GM19351 (cell line): ENCODE data around the gene SMAD2.

Experiments used
- ATAC-seq: cut with Tn5 transposase; IDR thresholded peaks from one replicate; pipeline ENCODE4 v1.9.1; 2021; ENCODE audit warnings: mild to moderate bottlenecking, moderate library complexity; ENCODE audit not compliant: unreplicated experiment

The SMAD2 gene

GRCh38 chr18:47899107-47899840 is 31.2 kb downstream of the SMAD2 start:
- no peak for ATAC-seq

- no peak for ATAC-seq
These were observed 31.8 kb downstream of the SMAD2 start for GRCh38 chr18:47898696-47899095.

DNA sequence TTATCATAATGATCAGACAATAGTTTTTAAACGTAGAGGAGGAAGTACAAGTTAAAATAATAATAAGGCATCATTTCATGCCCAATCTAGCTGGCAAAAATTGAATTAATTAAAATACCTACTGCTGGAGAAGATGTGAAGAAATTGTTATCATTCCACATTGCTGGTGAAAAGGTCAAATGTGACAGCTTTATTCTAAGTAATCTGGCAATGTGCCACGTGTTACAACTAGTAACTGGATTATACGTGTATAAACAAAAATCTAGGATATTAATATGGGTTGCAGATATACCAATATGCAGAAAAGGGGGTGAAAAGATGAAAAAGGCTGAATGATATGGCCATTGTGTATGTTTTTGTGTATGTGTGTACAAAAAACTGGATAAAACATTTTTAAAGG is 32.4 kb downstream of the SMAD2 start:
- no peak for ATAC-seq

DNA sequence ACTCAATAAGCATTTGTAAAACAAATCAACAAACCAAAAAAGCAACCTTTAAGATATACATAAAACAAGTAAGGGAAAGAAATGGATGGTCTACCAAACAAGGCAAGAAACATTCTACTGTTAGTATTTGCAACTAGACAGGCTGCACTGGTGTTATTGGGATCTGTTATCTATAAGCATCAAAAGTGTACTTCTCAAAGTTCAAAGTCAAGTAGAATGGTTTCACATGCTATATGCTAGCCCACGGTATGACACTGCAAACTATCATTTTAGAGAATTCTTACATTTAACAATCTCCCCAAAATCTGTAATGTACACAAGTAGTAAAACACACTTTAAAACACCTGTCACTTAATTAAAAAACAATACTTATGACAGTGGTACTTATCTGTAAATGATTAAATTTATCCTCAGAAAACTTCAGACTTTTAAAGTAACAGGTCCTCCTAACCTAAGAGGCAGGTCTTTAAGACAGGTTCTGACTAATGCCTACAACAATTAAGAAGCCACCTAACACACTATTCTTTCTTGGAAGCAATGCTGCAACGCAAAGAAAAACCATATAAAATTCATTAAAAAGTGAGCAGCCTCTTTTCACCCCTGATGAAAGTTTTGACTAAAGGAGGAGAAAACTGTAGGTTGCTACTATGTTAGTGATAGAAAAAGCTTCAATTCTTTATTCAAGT is 34.8 kb downstream of the SMAD2 start:
- ATAC-seq: no peak

DNA sequence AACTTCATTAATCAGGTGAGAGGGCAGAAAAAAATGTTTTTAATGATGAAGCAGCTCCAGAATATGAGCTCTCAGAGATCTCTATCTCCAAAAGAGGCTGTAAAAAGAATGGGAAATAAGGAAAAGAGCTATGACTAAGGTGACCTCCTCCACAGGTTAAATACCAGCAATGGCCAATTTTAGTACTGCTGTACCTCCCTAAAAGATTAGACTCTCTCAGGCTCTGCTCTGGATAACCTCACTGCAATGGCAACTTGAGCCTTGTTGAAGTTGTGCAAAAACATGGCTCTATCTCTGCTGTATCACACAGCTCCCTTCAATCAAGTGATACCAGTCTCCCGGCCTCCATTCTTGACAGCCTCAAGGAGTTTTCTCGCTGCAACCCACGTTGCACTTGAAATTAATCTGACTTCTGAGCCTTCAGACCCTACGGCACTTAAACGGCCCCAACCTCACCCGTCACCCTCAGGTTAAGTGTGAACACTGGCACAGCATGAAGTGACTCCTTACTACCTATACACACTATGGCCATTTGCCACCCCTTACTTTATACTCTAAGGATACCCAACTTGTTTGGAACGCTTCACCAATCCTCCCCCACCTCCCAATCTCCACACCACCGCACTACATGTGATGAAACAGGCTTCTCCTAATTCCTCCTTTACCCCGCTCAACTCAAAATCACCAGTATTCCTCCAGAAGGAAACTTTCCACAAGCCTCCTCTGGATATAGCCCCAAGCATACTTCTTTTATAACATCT is 36.3 kb downstream of the SMAD2 start:
- ATAC-seq: no peak

DNA sequence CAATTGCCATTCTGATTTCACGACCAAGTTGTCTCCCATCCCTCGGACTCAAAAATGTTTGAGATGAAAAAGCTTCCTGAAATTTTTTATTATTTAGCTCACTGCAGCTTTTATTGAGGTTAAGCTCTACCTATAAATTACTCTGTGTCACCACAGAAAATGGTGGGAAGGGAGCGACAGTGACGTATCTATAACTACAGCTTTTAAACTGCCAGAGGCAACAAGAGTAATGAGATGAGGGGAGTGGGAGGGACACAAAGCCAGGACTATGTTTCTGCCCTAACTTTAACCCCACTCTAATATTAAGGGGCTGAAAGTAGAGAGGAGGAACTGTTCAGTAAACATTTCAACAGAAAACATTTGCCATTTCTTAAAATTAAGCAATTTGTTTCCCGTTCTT is 37.4 kb downstream of the SMAD2 start:
- ATAC-seq: no peak

GRCh38 chr18:47888156-47888555 is 42.3 kb downstream of the SMAD2 start:
- no peak for ATAC-seq

DNA sequence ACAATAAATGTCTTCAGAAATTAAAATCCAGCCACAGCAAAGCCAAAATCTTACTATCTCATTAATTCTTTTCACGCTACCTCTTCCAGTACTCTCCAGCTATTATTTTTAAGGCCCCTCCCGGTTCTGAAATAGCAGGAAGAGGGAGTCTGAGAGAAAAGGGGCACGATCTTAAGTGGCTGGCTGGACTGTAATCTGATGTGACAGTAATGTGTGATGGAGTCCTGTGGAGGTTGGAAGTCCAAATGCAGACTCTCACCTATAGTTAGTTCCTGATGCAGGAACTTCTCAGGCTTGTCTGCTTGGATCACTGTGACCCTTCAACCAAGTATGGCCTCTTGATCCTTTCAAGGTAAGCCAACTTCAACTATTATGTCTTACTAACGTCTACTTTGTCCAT is 43.2 kb downstream of the SMAD2 start:
- ATAC-seq: no peak

DNA sequence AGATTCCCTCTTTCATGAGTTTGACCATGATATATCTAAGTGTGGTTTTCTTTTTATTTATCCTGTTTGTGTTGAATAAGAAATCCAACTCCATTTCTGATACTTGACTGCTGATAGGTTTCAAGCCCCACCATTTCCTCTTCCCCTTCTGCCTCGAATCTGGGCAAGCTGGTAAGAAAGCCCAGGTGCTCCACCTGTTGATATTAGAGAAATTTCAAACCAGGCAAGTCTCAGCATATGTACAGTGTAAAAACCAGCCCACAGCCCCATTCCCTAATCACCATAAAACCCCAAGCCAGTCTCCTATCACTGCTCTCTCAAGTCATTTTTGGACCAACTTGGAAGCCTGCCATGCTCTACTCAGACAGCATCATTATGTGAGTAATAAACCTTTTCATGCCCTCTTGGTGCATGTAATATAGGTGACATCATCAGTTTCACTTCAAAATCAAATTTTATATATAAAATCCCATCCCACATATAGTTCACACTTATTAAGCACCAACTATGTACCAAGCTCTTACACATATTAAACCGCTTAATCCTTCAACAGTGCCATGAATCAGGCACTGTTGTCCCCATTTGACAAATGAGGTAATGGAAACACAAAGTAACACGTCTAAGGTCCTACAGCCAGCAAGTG is 46.6 kb downstream of the SMAD2 start:
- no peak for ATAC-seq

- ATAC-seq: no peak
These were observed 47.8 kb downstream of the SMAD2 start for GRCh38 chr18:47882641-47883040.

DNA sequence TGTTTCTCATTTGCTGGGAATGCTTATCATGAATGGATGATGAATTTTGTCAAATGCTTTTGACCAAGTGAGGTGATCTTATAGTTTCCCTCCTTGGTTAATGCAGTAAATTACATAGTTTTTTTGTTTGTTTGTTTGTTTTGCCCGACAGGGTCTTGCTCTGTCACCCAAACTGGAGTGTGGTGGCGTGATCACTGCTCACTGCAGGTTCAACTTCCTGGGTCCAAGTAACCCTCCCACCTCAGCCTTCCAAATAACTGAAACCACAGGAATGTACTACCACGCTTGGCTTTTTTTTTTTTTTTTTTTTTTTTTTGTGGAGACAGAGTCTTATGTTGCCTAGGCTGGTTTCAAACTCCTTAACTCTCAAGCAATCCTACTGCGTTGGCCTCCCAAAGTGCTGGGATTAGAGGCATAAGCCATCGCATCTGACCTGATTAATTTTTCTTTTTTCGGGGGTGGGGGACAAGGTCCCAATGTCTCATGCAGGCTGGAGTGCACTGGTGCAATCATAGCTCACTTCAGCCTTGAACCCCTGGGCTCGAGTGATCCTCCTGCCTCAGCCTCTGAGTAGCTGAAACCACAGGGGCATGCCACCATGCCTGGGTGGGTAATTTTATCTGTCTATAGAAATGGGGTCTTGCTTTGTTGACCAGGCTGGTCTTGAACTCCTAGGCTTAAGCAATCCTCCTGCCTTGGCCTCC is 48.6 kb downstream of the SMAD2 start:
- no peak for ATAC-seq

DNA sequence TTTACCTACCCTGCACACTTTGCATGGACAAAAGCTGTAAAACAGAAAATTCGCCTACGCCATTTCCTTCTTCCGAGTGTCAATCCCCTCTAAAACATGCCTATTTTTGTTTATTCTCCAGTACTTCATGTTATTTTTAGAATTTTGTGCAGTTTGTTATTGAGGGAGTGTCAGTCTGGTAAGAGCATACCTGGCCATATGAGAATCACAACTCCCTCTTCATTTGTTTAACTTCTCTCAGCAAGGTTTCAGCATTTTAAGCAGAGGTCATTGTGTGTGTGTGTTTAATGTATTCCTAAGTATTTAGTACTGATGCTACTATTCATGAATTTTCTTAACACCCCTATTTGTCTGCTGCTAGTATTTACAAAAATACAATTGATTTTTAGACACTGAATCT is 49.4 kb downstream of the SMAD2 start:
- ATAC-seq: no peak

- no peak for ATAC-seq
These were observed 52.6 kb downstream of the SMAD2 start for GRCh38 chr18:47877892-47878291.

- ATAC-seq: no peak
These were observed 53.6 kb downstream of the SMAD2 start for GRCh38 chr18:47876813-47877212.

DNA sequence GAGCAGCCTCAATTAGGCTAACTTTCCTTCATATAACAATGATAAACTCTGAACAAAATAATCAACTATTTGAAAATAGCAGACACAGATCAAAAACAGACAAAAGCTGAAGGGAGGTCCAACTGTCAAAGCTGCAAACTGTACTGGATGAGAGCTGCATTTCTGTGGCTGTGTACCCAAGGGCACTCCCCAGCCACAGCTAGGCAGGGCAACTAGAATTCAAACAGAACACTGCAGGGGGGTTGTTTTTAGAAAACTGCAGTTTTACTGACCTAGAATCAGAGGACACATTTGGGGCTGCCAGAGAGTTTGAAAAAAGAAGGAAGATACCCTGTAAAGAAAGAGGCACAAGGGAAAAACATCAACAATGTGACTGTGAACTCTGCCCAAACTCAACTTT is 56.8 kb downstream of the SMAD2 start:
- ATAC-seq: no peak

GRCh38 chr18:47872426-47872825 is 58.0 kb downstream of the SMAD2 start:
- no peak for ATAC-seq

DNA sequence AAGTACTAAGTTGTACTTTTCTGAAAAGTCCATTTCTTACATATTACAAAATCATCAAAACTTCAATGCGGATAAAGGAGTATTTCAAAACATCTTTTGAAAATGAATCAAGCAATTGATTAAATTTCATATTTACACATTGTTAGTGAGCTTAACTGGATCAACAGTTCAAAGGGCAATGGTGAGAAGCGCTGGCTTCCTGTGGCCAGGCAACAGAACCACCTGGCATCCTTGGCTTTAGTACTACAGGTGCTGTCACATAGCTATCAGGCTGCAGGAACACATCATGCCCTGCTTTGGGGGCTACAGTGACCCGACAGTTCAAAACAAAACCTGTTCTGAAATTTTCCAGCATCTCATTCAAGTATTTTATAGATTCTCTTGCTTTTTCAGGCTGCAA is 59.2 kb downstream of the SMAD2 start:
- ATAC-seq: no peak

DNA sequence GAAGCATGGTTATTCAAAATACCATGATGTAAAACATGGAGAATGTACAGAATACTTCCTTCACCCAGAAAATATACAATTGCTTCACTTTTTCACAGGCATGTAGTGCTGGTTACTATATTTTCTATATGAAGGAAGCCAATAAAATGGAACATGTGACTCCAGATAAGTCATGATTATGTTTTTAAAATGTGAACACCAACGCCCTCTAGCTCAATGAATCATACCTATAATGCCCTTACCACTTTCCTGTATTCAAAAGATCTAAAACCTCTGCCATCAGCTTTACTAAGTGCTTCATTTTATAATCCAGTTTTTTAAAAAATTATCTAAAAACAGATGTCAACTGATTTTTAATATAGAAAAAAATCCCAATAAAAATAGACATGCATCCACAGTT is 59.9 kb downstream of the SMAD2 start:
- no peak for ATAC-seq

GRCh38 chr18:47868744-47869143 is 61.7 kb downstream of the SMAD2 start:
- ATAC-seq: no peak

DNA sequence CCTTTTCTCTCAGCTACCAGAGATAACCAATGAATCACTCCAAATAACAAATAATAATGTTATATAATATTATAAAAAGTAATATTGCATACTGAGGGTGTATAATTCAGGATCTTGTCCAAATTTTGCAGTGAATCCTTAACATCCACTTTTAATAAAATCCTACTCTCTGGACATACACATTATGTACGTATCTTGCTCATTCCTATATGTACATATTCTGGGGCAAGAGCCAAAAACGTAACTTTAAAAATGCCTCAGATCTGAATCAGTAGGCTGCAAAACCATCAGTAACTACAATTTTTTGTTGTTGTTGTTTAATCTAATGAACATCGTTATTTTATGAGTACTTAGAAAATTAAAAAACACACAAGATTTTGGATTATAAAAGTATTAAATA is 65.3 kb downstream of the SMAD2 start:
- no peak for ATAC-seq

DNA sequence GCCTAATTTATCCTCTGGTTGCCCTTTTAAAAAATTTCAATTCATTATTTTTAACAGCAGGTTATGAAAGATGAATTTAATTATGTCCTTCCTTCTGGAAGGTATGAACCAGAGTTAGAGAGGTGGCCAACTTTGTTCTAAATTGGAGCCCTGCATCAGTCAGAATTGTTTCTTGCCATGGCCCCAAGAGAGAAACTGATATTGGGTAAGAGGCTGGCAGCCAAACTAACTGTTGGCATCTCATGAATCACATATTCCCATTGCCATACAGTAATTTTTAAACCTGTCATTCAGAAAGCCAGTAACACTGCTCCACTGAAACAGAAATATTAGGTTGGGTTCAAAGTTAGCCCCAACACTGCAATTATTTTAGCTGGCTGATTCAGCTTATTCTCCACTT is 67.4 kb downstream of the SMAD2 start:
- ATAC-seq: no peak
